GM12875 (cell line): ENCODE measurements around the gene HAO2.

Experiments
- H3K4me3 ChIP-seq: one replicate; pipeline ENCODE4 v1.5.1; 2011; ENCODE audit warnings: low read depth, low read length, control low read depth
- TF ChIP-seq, protein P1 (sequence below): IDR thresholded peaks from 2 replicates; pipeline ENCODE4 v1.5.1; 2011; ENCODE audit warnings: low read depth, mild to moderate bottlenecking, control low read depth, inconsistent platforms, low read length, moderate library complexity, borderline replicate concordance; ENCODE audit not compliant: insufficient read depth

The HAO2 gene

DNA sequence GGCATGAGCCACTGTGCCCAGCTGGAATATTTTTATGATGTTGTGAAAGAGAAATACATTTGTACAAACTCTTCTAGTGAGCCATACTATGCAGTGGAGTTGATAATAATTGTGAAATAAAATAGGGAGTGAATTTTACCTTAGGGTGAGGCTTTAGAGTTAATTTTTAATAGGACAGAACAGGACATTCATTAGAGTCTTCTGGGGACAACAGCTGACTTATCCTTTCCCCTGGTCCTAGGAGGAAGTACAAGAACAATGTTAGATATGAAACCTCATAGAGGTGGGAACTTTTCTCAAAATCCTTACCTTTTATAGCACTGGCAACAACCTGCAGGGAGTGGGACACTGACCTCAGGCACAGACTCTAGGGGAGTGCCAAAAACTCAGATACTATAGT, 21.9 kb downstream of the HAO2 start:
- TF ChIP-seq, protein P1, sequence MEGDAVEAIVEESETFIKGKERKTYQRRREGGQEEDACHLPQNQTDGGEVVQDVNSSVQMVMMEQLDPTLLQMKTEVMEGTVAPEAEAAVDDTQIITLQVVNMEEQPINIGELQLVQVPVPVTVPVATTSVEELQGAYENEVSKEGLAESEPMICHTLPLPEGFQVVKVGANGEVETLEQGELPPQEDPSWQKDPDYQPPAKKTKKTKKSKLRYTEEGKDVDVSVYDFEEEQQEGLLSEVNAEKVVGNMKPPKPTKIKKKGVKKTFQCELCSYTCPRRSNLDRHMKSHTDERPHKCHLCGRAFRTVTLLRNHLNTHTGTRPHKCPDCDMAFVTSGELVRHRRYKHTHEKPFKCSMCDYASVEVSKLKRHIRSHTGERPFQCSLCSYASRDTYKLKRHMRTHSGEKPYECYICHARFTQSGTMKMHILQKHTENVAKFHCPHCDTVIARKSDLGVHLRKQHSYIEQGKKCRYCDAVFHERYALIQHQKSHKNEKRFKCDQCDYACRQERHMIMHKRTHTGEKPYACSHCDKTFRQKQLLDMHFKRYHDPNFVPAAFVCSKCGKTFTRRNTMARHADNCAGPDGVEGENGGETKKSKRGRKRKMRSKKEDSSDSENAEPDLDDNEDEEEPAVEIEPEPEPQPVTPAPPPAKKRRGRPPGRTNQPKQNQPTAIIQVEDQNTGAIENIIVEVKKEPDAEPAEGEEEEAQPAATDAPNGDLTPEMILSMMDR = no peak
- H3K4me3 ChIP-seq = no peak overlapping the region

DNA sequence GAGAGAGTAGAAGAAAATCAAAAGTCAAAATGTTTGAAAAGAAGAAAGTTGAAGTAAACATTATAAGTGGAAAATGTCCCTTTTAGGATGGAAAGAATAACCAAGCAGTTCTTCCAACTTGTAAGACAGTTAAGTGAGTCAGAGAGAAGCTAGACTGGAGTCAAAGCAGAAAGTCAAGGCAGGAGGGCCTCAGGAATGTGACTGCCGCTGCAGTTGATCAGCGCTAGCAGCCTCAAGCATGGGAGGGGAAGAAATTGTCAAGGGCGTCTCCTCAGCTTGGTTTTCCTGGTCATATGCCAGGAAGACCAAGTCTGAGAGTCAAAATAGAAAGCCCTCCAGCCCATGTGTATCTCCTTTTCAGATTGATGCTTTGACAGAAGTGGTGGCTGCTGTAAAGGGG, 23.2 kb downstream of the HAO2 start:
- no peak overlapping the region for H3K4me3 ChIP-seq
- TF ChIP-seq, protein P1 = no peak

DNA sequence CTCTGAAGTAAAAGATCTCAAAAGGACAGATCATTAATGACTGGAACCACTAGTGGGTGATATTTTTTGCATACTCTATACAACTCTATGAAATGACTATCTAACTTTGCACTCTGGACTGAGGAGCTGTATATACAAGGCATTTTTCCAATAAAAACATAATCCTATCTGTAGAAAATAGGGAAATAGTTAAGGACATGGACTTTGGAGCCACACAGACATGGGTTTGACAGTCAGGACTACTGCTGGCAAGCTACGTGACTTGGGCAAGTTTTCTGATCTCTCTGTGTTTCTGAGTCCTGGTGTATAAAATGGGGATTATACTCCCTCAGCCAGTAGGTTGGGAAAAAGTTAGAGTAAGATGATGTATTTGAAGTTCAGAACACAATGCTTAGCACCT, 25.5 kb downstream of the HAO2 start:
- TF ChIP-seq, protein P1 = no peak
- no peak overlapping the region for H3K4me3 ChIP-seq

DNA sequence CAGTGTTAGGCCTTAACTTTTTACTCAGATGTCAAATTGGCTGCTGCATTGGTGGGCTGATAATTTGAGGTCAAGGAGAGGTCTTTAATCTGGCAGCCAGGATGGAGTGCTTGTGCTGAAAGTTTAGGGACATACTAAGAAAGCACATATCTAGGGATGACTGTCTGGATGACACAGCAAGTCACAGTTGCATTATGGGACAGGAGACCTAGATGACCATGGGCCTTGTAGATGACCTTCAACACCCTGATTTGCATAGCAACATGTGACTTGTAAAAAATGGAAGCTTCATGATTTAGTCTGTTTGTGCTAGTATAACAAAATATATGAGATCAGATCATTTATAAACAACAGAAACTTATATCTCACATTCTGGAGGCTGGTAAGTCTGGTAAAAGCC, 28.4 kb downstream of the HAO2 start:
- TF ChIP-seq, protein P1 = no peak
- H3K4me3 ChIP-seq = no peak overlapping the region

DNA sequence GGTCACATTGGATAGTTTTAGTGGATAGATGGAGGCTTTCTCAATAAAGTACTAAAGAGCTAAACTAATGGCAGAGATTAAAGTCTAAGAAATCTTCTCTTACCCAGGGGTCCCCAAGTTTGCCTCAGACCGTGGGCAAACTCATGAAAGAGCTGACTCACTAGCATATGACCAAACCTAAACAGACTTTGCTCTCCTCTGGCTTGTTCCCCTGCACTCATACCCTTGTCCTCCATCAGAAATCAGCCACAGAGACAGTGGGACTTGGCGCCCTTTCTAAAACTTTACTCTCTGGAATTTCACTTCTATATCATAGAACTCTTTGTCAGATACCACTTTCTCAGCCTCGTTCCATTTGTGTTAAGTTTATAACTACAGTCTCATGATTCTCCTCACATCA, 29.4 kb downstream of the HAO2 start:
- H3K4me3 ChIP-seq = no peak overlapping the region
- TF ChIP-seq, protein P1 = no peak

DNA sequence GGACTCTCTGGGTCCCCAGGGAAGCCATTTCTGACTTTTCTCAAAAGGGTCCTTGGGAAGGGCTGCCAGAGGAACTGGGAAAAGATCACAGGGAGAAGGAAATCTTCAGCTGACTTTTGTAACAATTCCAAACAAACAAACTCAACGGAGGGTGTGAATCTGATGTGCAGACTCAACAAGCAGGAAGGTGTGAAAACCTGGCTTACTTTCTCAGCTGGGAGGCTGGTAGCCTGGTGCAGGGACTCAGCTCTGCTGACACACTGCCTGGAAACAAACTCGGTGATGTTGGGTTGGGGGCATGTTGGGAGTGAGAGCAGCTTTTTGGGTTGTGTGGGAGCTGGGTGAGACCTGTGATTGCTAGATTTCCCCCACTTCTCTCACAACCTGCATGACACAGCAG, 36.2 kb downstream of the HAO2 start:
- TF ChIP-seq, protein P1 = no peak
- no peak overlapping the region for H3K4me3 ChIP-seq

DNA sequence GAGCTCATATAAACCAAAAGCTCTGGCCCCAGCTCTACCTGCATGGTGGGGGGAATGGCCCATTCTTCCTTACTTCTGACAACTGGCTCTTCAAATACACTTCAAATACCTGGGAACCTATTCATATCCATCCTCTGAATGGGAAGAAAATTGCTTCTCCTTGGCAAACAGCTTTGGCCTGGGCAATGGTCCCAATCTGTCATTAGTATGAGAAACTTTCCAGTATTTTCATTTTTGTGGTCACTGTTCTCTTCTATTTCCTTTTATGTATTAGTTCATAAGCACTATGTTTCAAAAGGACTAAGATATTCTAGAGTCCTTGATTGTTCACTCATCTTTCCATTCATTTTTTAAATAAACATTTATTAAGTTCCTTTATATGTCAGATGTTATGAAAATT, 41.1 kb downstream of the HAO2 start:
- TF ChIP-seq, protein P1 = no peak

More for the DNA sequence above, 41.1 kb downstream of the HAO2 start:
- no peak overlapping the region for H3K4me3 ChIP-seq
